Ammon's horn (tissue), 1 donor: ENCODE measurements around the gene ARHGAP40.

ENCODE experiments used
- DNase-seq: peaks from one replicate; pipeline ENCODE4 v3.0.0-alpha.2; 2016; ENCODE audit warnings: low spot score

The ARHGAP40 gene

DNA sequence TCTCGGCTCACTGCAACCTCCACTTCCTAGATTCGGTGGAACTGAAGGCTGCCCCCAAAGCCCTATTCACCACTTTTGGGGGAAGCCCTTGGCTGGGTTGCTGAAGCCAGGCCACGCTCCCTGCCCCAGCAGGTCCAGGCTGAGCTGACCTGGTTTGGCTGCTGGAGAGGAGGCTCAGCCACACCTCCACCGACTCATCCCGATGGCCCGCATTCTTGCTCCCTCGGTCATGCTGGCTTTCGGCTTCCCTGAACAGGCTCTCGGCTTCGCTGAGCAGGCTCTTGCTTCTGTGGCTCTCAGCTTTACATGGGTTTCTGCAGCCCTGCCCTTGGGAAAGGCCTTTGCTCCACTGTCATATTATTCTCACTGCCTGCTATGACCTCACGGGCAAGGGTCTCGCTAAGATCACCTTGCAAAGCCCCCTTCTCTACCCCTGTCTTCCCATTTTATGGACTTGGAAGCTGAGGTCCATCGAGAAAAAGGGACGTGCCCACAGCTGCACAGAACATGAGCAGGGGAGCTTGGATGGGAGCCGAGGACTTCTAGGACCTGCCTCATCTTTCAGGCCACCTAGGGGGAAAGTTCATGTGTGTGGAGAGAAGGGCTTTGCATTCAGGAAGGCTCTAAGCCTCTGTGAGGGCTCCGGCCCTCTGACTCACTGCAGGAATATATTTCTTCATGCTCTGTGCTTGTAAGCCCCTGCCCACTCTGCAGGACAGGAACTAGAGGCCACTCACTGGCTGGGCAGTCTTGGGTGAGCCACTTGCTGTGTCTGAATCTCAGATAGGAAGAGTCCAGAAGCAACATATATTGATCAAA, 15.6 kb downstream of the ARHGAP40 start:
- DNase-seq = no peak

DNA sequence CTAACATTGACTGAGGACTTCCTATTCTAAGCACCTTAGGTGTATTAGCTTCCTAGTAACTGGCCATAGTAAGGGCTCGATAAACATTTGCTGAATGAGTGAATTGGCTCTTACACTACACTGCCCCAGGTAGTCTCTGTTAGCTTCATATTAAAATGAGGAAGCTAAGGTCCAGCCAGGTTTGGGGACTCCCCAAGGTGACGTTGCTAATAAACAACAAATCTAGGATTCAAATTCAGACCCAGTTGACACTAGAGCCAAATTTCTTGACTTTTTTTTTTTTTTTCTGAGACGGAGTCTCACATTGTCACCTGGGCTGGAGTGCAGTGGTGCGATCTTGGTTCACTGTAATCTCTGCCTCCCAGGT, 16.2 kb downstream of the ARHGAP40 start:
- no peak for DNase-seq

DNA sequence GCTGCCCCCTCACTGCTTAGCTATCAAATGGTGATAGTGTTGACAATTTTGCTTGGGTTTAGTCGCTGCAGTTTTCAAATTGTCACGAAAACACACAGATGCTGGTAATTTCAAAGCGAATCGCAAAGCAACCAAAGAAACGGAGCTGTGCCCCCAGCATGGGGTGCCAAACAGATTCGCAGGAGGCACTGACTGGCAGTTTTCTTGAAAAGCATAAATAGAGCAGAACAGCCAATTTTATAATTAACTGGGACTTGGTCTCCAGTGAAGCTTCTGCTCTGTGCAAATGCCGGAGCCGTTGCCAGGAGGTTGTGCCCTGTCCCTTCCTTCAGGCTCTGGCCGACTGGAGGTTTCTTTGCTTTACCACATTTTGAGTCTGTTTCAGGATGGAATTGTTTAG, 18.8 kb downstream of the ARHGAP40 start:
- peak; percentile 17 for DNase-seq

- no peak for DNase-seq
Observed at GRCh38 chr20:38623061-38623460, 21.5 kb downstream of the ARHGAP40 start.

DNA sequence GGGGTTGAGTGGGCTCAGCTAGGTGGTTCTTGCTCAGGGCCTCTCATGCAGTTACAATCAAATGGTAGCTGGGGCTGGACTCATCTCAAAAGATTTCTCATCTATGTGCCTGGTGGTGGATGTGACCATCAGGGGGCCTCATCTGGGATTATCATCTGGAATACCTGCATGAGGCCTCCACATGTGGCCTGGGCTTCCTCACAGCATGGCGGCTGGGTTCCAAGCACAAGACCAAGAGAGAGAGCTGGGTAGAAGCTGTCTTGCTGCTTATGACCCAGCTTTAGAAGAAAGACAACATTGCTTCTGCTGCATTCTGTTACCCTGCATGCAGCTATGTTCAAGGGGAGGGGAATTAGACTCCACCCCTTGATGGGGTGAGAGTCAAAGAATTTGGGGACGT, 22.5 kb downstream of the ARHGAP40 start:
- no peak for DNase-seq

GRCh38 chr20:38625896-38626295, 24.3 kb downstream of the ARHGAP40 start:
- no peak for DNase-seq

GRCh38 chr20:38626921-38627659, 25.5 kb downstream of the ARHGAP40 start:
- no peak for DNase-seq

- DNase-seq = no peak
Observed at GRCh38 chr20:38628580-38629470, 27.2 kb downstream of the ARHGAP40 start.

GRCh38 chr20:38629979-38630378, 28.4 kb downstream of the ARHGAP40 start:
- no peak for DNase-seq

DNA sequence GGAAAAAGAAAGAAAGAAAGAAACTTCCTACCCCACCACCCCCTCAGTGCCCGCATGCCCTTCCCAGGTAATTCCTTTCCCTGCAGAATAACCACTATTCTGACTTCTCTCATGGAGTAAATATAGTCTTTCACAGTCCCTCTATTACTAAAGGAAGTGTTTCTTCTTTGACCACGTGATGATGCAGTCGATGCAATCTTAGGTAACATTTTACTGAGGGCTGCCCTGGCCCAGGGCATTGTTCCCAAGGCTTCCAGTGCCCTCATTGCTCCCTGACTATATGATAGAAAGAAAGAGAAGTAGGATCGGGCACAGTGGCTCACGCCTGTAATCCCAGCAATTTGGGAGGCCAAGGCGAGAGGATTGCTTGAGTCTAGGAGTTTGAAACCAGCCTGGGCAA, 29.1 kb downstream of the ARHGAP40 start:
- DNase-seq = no peak

- no peak for DNase-seq
Observed at GRCh38 chr20:38631155-38632022, 29.8 kb downstream of the ARHGAP40 start.

DNA sequence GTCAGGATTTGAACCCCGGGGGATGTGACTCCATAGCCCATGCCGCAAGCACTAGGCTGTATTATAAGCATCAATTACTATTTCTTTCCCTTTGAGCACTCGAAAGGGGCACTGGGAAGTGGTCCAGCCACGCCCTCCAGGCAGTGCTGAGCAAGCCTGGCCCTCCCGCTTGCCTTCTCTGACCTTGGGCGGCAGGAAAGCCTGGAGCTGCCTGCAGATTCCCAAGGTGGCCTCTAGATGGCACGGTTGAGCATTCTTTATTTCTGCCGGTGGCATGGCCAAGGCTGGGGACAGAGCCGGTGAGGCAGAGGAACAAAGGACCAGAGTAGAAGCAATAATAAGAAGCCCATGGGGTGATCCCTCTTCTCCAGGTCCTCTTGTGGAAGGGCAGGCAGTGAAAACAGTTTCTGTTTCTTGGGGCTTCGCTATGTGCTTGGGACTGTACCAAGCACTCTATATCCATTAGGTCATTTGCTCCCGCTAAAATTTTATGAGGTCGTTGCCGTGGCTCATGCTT, 32.0 kb downstream of the ARHGAP40 start:
- DNase-seq = peak; percentile 41

DNA sequence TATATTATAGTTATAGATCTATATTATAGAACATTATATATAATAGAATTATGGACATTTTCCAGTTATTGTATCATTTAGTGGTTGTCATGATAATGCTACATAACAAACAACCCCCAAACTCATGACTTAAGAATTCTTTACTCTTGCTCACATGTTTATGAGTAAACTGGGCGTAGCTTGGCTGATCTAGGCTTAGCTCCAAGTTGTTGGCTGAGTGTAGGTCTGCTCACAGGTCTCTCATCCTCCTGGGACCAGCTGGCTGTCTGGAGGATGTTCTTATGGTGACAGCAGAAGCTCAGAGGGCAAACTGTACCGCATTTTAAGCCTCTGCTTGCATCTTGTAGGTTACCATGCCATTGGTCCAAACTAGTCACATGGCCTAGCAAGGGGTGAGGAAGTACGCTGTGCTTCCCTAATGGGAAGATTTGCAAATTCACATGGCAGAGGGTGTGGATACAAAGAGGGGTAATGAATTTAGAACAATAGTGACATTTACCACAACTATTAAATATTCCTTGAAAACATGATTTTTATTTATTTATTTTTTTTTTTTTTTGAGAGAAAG, 34.2 kb downstream of the ARHGAP40 start:
- DNase-seq = no peak

GRCh38 chr20:38640521-38640920, 38.9 kb downstream of the ARHGAP40 start:
- no peak for DNase-seq

DNA sequence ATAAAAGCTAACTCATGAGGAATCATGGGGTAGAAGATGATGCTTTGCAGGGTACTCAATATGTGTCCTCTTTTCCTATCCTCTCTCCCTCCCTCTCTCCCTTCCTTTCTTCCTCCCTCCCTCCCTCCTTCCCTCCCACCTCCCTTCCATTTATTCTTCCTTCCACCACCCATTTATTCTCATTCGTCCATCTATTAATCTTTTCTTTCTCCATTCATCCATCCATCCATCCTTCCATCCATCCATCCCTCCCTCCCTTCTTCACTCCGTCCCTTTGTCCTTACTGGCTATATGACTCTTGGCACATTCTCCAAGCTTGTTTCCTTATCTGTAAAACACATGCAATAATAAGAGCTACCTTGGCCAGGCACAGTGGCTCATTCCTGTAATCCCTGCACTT, 40.9 kb downstream of the ARHGAP40 start:
- DNase-seq = no peak

- no peak for DNase-seq
Observed at GRCh38 chr20:38644588-38645260, 43.1 kb downstream of the ARHGAP40 start.

DNA sequence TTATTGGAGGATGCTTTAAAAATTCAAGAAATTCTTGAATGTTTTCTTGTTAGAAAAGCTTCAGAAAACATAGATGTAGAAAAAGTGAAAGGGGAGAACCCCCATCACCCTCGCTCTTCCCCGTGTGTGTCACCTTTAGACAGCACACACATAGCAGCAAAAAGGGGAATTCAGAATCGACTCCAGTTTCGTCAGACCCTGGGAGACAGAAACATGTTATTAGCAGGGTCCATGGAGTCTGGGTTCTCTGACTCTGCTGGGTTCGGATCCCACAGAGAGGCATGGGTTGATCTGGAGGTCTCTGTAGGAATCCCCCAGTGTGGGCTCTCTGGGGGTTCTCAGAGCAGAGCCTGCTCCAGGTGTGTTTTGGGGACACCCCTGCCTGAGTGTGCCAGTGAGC, 43.7 kb downstream of the ARHGAP40 start:
- no peak for DNase-seq

DNA sequence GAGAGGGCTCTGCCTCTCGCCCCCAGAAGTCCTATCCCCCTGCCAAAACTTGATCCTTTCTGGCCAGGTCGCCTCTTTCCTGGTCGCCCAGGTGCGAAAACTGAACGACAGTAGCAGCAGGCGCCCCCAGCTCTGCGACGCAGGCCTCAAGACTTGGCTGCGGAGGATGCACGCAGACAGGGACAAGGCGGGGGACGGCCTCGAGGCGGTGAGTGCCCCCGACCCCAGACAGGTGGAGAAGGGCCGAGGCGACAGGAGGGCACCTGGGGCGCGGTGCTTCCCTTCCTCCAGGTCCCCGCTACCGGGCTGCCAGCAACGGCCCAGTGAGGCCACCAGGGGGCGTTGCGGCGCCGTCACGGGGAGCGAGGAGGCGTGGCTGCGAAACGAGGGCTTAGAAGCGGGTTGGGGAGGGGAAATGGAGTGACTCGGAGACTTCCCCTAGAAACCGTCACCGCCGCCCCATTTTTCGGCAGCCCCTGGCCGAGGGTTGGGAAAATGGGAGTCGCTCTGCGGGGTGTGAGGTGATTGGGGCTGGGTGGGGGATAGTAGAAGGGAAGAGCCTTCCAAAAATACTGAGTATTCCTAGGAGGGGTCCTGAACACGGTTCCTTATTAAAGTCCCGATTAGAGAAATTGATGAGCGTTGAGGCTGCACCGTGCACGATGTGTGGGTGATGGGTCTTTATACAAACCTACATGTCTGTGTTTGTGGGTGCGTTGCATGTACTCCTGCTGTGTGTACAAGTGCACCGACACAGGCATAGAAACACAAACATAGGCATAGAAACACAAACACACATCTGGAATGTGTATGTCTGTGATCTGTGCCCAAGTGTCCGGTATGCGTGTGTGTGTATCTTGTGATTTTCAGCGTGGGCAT, 44.6 kb downstream of the ARHGAP40 start:
- peak; percentile 87 for DNase-seq

DNA sequence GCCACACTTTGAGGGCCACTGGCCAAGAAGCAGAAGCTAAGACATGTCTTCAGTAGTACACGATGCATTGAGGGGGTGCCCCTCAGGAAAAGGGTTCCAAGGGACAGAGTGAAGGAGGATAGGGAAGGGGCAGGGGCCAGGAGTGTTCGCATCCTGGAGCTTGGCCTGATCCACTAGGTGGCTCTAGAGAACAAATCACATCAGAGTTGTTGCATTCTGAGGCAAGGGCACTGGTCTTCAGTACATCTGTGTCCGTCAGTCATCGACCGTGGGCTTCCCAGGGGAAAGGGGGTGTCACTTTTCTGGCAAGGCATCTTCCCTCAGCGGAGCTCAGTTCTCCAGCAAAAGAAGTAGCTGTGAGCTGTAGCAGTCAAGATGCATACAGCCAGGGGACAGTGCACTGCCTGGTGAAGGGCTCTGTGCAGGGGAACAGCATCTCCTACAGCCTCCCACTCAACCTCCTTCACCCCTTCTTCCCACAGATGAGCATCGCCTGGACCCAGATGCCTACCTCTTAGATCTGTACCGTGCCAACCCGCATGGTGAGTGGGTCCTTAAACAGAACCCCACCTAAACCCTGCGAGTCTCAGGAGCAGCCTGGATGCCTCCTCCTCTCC, 47.8 kb downstream of the ARHGAP40 start:
- DNase-seq = peak; percentile 72
